Testis (tissue), 3 donors: ENCODE results near the gene PIR. TPM values are rescaled to one million over a fixed set of nuclear protein-coding genes. Genes with fewer than 3 reads are reported as not detected.

Source experiments
- DNase-seq: peaks from one replicate; pipeline ENCODE4 v3.0.0-alpha.2; 2019
- H3K27ac ChIP-seq, 2 donors: fragments of 200-600 bp; sonication (generic); one replicate each; pipeline ENCODE4 v1.5.1; 2019
- H3K27me3 ChIP-seq: fragments of 200-600 bp; sonication (generic); one replicate; pipeline ENCODE4 v1.5.1; 2019
- H3K36me3 ChIP-seq: fragments of 200-600 bp; sonication (generic); one replicate; pipeline ENCODE4 v1.5.1; 2017; ENCODE audit warnings: low read depth; ENCODE audit errors: missing control alignments
- H3K4me1 ChIP-seq: fragments of 200-600 bp; sonication (generic); one replicate; pipeline ENCODE4 v1.5.1; 2019
- H3K4me3 ChIP-seq, 2 donors: fragments of 200-600 bp; sonication (generic); one replicate each; pipeline ENCODE4 v1.5.1; 2017 to 2019
- H3K9me3 ChIP-seq: fragments of 200-600 bp; sonication (generic); one replicate; pipeline ENCODE4 v1.5.1; 2017
- CTCF ChIP-seq, 3 experiments: fragments of 450-650 bp in 2 of 3; fragments of 200-600 bp in 1 of 3; sonication (generic) in 1 of 3; IDR thresholded peaks; one replicate each; pipeline ENCODE4 v1.5.1; 2016 to 2019; ENCODE audit warnings: antibody characterized with exemption in 3 of 3, mild to moderate bottlenecking in 2 of 3, moderate library complexity in 1 of 3
- POLR2A ChIP-seq: fragments of 450-650 bp; IDR thresholded peaks from one replicate; pipeline ENCODE4 v1.6.1; 2017; ENCODE audit warnings: antibody characterized with exemption, mild to moderate bottlenecking, moderate library complexity
- WGBS, 2 donors: methylation state at CpG; one replicate each; pipeline ENCODE4 v1.1.5; 2018; 5-methylcytosine and 5-hydroxymethylcytosine counted together
- intact Hi-C: fragments of 100-400 bp; cut with DNase I; formaldehyde crosslinking; loops from one replicate; pipeline ENCODE4 v1.15.1; 2023; ENCODE audit warnings: low total_unique reads
- polyA plus RNA-seq: library from polyadenylated mRNA; stranded (reverse); fragments of 350-450 nt; fragmentation: Illumina TruSeq; extraction: RNeasy Lipid Tissue Mini Kit (QIAGEN cat#74804); gene quantifications from one replicate; pipeline ENCODE4 v1.2.3, GENCODE V29; 2014; ENCODE audit warnings: low read depth, low replicate concordance; ENCODE audit not compliant: insufficient read depth
- total RNA-seq, 2 donors: library from RNA; depleted of rRNA; stranded (reverse); fragments of >200 nt; gene quantifications; one replicate each; pipeline ENCODE4 v1.2.3, GENCODE V29; 2016

Gene PIR
- total and polyA plus RNA-seq, 3 donors from 2014 or later = 9.7 to 11.0 (median 10.3) TPM

GRCh38 chrX:15524417-15524816, 31.3 kb upstream of the PIR start:
- DNase-seq = no peak
- Histone ChIP-seq H3K4me1 (no peaks in the 10 kb centered on the region), H3K27ac (no peak overlapping the region), H3K9me3 (no peaks in the 10 kb centered on the region), H3K36me3 (no peaks in the 10 kb centered on the region), H3K4me3 (no peak overlapping the region), H3K27me3 (no peaks in the 10 kb centered on the region)
- TF ChIP-seq POLR2A = no peak
- TF ChIP-seq CTCF (IDR thresholded peaks at IDR 0.05) = no peak
- intact Hi-C loops = no loop called here

GRCh38 chrX:15523088-15523487, 30.0 kb upstream of the PIR start:
- Histone ChIP-seq H3K36me3 (no peaks in the 10 kb centered on the region), H3K27ac (no peak overlapping the region), H3K9me3 (no peaks in the 10 kb centered on the region), H3K27me3 (no peaks in the 10 kb centered on the region), H3K4me3 (no peak overlapping the region), H3K4me1 (no peaks in the 10 kb centered on the region)
- intact Hi-C loops = no loop called here
- DNase-seq = no peak
- TF ChIP-seq POLR2A (no peak), CTCF (IDR thresholded peaks at IDR 0.05) (no peak)

- no peak overlapping the region for H3K27ac ChIP-seq
- intact Hi-C loops = no loop called here
- H3K4me1 ChIP-seq = no peaks in the 10 kb centered on the region
- no peak for TF ChIP-seq CTCF (IDR thresholded peaks at IDR 0.05)
- no peak for TF ChIP-seq POLR2A
- 100% methylated on average over 1 to 3 of the region's 3 CpGs for WGBS, 2 donors
- H3K36me3 ChIP-seq = no peaks in the 10 kb centered on the region
- no peak for DNase-seq
- H3K9me3 ChIP-seq = no peaks in the 10 kb centered on the region
- H3K27me3 ChIP-seq = no peaks in the 10 kb centered on the region
- H3K4me3 ChIP-seq = no peak overlapping the region
Observed at GRCh38 chrX:15522464-15522863, 29.3 kb upstream of the PIR start.

GRCh38 chrX:15515931-15516330, 22.8 kb upstream of the PIR start:
- no peak overlapping the region for H3K4me3 ChIP-seq
- 16 to 29% methylated on average over 5 to 6 of the region's 6 CpGs for WGBS, 2 donors
- H3K4me1 ChIP-seq = no peaks in the 10 kb centered on the region
- H3K36me3 ChIP-seq = no peaks in the 10 kb centered on the region
- intact Hi-C loops = no loop called here
- H3K27ac ChIP-seq = no peak overlapping the region
- H3K27me3 ChIP-seq = no peaks in the 10 kb centered on the region
- DNase-seq = no peak
- H3K9me3 ChIP-seq = no peaks in the 10 kb centered on the region
- TF ChIP-seq CTCF (IDR thresholded peaks at IDR 0.05) (no peak), POLR2A (no peak)

GRCh38 chrX:15514279-15514678, 21.1 kb upstream of the PIR start:
- no peak for DNase-seq
- no peak overlapping the region for H3K4me3 ChIP-seq
- no peaks in the 10 kb centered on the region for H3K4me1 ChIP-seq
- WGBS, 2 donors = 93 to 100% methylated on average over 1 of the region's 1 CpG
- intact Hi-C loops = no loop called here
- no peaks in the 10 kb centered on the region for H3K27me3 ChIP-seq
- no peak overlapping the region for H3K27ac ChIP-seq
- TF ChIP-seq POLR2A = no peak
- no peak for TF ChIP-seq CTCF (IDR thresholded peaks at IDR 0.05)
- no peaks in the 10 kb centered on the region for H3K9me3 ChIP-seq
- no peaks in the 10 kb centered on the region for H3K36me3 ChIP-seq
